NCI-H128 (cell line): ENCODE measurements around the gene CRACR2A.

Experiments used
- DNase-seq: peaks from one replicate; lab custom pipeline; 2025; ENCODE audit not compliant: unreplicated experiment; lab: John Stamatoyannopoulos, UW

The CRACR2A gene

DNA sequence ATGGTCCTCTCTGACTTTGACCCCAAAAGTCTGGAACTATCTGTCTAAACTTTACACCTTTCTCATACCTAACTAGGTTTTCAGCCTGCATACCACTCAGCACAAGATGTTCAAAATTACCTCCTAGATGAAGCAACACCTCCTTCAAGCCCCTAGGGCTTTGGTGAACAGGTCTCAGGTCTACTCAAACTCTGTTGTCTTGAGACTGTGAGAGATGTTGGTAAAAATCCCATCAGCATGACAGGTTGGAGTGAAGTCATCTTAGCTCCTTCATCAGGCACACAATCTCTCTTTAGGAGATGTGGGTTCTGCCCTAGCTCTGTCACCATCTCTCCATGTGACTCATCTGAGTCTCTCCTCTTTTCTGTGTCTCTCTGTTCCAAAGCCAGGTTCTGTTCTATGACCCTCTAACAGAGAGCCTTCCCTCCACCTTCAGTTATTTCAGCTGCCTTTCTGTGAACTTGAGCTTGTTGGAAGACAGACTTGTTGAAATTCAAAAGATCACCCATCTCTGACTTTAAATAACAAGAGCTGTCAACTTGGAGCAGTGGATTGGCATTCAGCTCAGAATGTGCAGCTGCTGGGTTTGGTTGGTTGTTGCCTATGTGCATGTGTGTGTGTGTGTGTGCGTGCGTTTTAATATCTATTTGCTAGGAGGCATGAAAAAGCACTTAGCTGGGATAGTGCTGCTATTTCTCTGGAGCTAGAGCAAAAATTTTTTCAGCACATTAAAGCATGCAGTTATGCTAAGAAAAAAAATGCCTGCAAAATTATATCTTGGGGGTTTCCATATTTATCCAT lies 130.7 kb downstream of the CRACR2A start:
- DNase-seq = no peak

DNA sequence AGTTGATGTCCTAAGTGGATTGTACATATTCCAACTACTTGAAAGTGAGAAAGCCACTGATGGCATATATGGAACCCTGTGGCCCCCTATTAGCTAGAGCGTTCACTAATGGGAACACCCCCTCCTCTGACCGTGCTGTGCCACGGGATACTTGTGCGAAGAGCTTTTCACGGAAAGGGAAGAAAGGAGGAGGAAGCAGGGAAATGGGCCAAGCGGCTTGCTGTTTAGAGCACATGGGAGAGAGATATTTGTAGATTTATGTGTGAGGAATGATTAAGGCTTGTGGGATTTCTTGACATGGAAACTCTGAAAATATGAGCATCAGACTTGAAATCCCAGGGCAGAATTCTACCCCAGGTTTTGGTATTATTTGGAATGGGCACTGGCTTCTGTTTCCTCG lies 132.1 kb downstream of the CRACR2A start:
- no peak for DNase-seq

GRCh38 chr12:3617565-3617964 lies 135.3 kb downstream of the CRACR2A start:
- DNase-seq = no peak

DNA sequence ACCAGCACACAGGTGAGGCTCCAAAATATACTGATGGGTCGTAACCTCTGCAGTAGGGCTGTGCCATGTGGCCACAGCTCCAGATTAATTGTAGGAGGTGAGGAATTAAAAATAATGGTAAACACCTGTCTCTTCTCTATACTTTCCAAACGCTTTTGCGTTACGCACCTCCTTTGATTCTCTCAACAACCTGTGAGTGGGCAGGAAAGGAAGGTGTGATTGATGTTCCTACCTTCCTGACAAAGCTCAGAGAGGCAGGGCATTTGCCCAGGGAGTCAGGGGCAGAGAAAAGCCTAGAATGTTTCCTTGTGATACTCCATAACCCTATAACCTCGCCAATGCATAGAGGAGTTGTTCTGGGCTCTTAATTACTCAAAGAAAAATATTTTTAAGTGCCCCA lies 137.0 kb downstream of the CRACR2A start:
- DNase-seq = no peak

DNA sequence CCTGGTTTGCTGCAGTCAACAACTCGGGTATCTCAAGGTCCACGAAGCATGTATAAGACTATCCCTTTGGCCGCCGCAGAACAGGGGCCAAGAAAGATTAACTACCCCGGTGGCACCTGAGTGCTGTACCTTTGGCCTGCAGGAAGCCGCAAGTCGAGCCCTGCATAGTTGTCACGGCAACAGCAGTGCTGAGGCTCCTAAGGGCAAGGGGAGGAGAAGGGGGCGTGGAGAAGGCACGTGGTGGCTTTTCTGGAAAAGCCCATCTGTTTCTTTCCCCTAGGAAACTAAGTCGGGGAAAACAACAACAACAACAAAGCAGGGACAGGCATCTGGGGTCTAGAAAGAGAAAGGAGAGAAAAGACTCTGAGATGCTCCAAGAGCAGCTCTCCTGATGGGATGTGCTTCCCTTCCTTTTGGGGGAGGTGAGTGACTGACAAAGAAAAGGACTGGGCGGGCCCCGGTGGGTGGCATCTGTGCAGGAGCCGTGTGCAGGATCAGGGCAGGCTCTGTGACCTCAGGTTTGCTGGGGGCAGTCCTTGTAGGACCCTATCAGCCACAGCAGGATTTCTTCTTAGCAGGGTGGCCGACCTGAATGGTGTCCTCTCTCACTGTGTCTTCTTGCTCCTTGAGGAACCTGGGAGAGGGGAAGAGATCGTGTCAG lies 138.0 kb downstream of the CRACR2A start:
- no peak for DNase-seq

DNA sequence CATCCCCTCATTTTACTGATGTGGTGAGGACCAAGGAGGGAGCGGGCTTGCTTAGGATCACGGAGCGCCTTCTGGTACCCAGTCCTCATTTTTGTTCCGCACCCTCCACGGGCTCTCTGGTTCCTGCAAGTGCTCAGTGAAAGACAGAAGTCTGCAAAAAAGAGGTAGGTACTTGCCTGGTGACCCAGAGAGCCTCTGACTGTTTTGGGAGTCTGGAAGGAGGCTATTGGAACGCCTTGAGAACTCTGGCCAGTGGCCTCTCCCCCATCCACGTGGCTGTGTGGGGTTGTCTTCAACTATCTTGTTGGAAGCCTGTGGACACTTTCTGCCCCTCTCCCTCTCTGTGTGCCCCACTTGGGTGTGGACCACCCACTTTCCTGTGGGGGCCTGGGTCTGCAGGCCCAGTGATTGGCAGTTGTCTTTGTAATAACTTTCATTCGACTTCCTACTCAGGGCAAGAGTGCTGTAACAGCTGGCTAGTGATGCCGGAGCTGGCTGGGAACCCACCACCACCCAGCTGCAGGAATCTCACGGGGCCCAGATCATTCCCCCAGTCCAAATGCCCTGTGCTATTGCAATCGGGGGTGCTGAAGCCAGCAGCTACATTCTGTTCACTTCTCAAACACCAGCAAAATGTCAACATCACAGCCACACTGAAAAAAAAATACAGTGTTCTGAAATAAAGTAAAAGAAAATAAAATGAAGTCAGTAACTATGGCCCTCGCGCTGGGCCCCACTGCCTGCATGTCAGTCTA lies 139.1 kb downstream of the CRACR2A start:
- DNase-seq = no peak

DNA sequence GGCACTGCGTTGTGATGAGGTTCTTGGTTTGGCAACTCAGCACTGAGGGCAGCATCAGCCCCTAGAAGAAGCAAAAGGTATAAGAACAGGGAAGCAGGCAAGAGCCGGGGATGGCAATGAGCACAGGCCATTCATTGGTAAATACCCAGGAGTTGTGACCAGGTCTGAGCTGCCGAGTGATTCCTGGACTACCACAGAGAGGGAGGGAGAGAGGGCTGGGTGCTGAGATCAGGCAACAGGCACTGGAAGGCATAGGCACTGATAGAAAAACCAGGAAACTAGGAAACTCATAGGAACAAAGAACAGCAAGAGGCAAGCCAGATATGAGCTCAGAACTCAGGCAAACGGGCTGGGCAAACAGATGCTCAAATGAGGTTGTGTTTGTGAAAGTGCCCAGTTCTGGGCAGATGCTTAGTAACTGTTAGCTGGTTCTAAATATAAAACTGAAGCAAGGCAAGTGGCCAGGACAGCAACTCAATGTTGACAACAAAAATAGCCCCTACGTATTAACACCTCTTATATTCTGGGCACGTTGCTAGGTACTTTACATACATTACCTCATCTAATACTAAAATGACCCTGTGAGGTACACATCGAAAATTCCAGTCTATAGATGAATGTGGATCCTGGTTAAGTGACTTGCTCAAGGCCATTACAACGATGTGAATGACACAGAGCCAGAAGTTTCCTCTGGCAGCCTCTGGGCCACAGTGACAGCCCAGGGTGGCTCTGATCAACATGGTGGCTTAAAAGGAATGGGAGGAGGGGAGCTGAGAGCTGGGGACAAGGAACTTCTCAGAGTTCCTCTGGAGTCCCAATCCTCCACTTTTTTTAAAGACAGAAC lies 140.8 kb downstream of the CRACR2A start:
- DNase-seq = no peak

GRCh38 chr12:3607821-3608220 lies 145.1 kb downstream of the CRACR2A start:
- no peak for DNase-seq

- no peak for DNase-seq
These were observed 145.7 kb downstream of the CRACR2A start for GRCh38 chr12:3607039-3607720.

GRCh38 chr12:3606128-3606527 lies 146.8 kb downstream of the CRACR2A start:
- DNase-seq = no peak

DNA sequence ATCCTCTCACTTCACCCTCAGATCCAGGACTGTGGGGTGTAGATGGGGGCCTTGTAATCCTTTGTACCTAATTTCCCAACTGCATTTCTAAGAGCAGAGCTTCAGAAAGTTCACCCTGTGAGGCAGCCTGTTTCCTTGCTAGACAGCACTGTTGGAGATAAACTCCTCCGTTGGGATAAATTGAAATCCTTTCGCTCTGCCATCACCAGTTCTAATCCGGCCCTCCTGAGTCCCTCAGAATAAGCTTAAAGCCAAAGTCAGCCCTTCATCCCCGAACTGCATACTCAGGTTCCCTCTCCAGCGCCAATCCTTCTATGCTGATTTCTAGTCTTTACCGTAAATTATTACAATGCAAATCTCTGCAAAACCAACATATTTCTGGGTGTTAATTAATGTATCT lies 147.2 kb downstream of the CRACR2A start:
- DNase-seq = no peak

- peak; percentile 52 for DNase-seq
These were observed 147.9 kb downstream of the CRACR2A start for GRCh38 chr12:3604748-3605586.

DNA sequence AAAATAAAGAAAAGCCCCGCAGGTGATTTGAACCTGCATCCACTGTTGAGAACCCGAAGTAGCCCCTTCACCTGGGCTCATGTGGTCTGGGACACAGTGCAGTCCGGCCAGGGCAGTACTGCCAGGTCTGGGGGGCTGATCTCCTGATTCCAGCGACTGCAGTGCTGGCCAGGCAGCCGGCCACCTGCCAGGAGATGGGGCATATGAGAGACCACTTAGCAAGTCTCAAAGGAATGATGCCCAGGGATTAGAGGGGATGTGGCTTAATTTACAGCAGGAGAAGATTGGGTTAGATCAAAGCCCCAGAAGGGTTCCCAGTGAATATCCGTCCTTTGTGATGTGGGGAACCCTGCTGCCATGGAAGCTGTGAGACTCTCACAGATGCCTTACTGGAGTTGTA lies 148.6 kb downstream of the CRACR2A start:
- no peak for DNase-seq

- no peak for DNase-seq
These were observed 149.3 kb downstream of the CRACR2A start for GRCh38 chr12:3603576-3603975.

- no peak for DNase-seq
These were observed 150.4 kb downstream of the CRACR2A start for GRCh38 chr12:3602488-3602887.

GRCh38 chr12:3601461-3602150 lies 151.3 kb downstream of the CRACR2A start:
- no peak for DNase-seq

DNA sequence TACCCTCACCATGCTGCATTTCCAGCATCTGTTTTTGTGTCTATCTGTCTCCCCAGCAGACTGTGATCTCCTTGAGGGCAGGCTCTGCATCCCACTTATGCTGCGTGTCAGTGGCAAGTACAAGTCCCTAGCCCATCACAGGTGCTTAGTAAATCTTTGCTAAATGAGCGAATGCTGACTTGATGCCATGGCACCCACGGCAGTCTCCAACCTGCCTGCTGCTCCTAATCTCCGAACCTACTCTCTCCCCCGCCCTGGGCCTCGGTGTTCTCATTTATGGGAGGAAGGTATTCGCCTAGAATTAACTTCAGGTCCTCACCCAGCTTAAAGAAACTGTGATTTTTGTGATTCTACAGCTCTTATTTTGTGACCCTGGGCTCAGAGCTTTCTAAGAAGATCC lies 152.0 kb downstream of the CRACR2A start:
- DNase-seq = no peak

DNA sequence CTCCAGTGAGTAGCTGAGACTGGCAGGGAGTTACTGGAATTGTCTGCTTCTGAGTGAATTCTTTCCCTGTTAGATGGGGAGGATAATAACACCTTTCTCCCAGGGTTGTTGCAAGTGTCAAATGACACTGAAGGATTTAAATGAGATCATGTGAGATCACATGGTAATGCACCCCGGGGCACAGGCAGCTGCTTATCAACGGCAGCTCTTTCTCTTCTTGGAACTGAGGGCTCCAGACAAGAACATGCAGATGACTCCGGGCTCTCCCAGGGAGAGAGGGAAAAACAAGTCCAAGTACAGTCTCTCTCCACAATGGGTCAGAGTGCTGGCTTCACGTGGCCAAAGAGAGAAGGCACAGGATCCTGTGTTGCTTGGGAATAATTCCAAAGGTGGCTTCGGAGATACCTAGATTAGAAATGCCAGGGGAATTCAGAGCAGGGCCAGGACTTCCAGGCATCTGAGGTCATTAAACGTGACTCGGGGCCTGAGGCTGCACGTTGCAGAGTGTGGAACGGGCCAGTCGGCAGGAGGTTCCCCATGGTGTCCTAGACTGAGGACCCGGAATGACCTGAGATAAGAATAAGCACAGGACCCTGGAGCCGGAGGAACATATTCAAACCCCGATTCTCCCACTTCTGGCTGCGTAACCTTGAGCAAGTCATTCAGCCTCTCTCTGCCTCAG lies 152.7 kb downstream of the CRACR2A start:
- DNase-seq = no peak
